ENCODE measurements around the gene GPR87.

The GPR87 gene

GRCh38 chr3:151285940-151286339 is 30.7 kb downstream of the GPR87 start:
- TF ChIP-seq ZFX (IDR thresholded peaks at IDR 0.05; ENCODE audit: borderline replicate concordance) (no peak), CTCF (IDR thresholded peaks at IDR 0.05) (no peak)
- H3K27ac ChIP-seq = no peak overlapping the region

- TF ChIP-seq ZFX (IDR thresholded peaks at IDR 0.05; ENCODE audit: borderline replicate concordance) = no peak
- TF ChIP-seq CTCF (IDR thresholded peaks at IDR 0.05) = no peak
- H3K27ac ChIP-seq = no peak overlapping the region
Measured at GRCh38 chr3:151283907-151284461, 32.6 kb downstream of the GPR87 start.

- H3K27ac ChIP-seq = no peak overlapping the region
- TF ChIP-seq ZFX (IDR thresholded peaks at IDR 0.05; ENCODE audit: borderline replicate concordance) (no peak), CTCF (IDR thresholded peaks at IDR 0.05) (no peak)
Measured at GRCh38 chr3:151283387-151283786, 33.2 kb downstream of the GPR87 start.

GRCh38 chr3:151282921-151283320 is 33.7 kb downstream of the GPR87 start:
- no peak for TF ChIP-seq ZFX (IDR thresholded peaks at IDR 0.05; ENCODE audit: borderline replicate concordance)
- TF ChIP-seq CTCF (IDR thresholded peaks at IDR 0.05) = peak; percentile 79
- no peak overlapping the region for H3K27ac ChIP-seq

GRCh38 chr3:151281671-151282324 is 34.8 kb downstream of the GPR87 start:
- H3K27ac ChIP-seq = no peak overlapping the region
- TF ChIP-seq CTCF (IDR thresholded peaks at IDR 0.05) = no peak
- no peak for TF ChIP-seq ZFX (IDR thresholded peaks at IDR 0.05; ENCODE audit: borderline replicate concordance)

GRCh38 chr3:151278230-151278629 is 38.4 kb downstream of the GPR87 start, which contains the start of gene P2RY14:
Gene P2RY14, minus strand, starts transcription at chr3:151278542. Its CDS starts 64,226 bp downstream, at chr3:151214316.
- TF ChIP-seq ZFX (IDR thresholded peaks at IDR 0.05; ENCODE audit: borderline replicate concordance) (no peak), CTCF (IDR thresholded peaks at IDR 0.05) (no peak)
- no peak within 1 kb of the TSS for H3K27ac ChIP-seq

- no peak overlapping the region for H3K27ac ChIP-seq
- TF ChIP-seq CTCF (IDR thresholded peaks at IDR 0.05) = no peak
- TF ChIP-seq ZFX (IDR thresholded peaks at IDR 0.05; ENCODE audit: borderline replicate concordance) = no peak
Measured at GRCh38 chr3:151276687-151277042, 40.0 kb downstream of the GPR87 start.
